Adrenal gland (tissue), 12 donors: Measurements from ENCODE around the gene SLC7A14. TPM values are rescaled to one million over a fixed set of nuclear protein-coding genes. Genes with fewer than 3 reads are reported as not detected.

Source experiments
- DNase-seq, 7 donors: peaks; one replicate each; pipeline ENCODE4 v3.0.0-alpha.2; 2019 to 2020
- H3K27ac ChIP-seq, 5 donors: fragments of 200-600 bp; sonication (generic) in 4 of 5; 1 replicate in 3 of 5; 2 replicates in 2 of 5; pipeline versions ENCODE4 v1.5.1 to v1.8.0; 2016 to 2020; ENCODE audit warnings: mild to moderate bottlenecking in 1 of 5
- H3K27me3 ChIP-seq: fragments of 200-600 bp; 2 replicates; pipeline ENCODE4 v1.8.0; 2021
- H3K36me3 ChIP-seq, 2 donors: fragments of 200-600 bp; replicated peaks in 1 of 2; 1 replicate in 1 of 2; 2 replicates in 1 of 2; pipeline versions ENCODE4 v1.5.1 to v1.8.0; 2018 to 2022
- H3K4me1 ChIP-seq, 2 donors: fragments of 200-600 bp; replicated peaks in 1 of 2; 1 replicate in 1 of 2; 2 replicates in 1 of 2; pipeline versions ENCODE4 v1.5.1 to v1.8.0; 2018 to 2021
- H3K4me3 ChIP-seq, 4 donors: fragments of 200-600 bp; sonication (generic) in 3 of 4; one replicate each; pipeline ENCODE4 v1.5.1; 2016 to 2018
- H3K9me3 ChIP-seq, 3 donors: fragments of 200-600 bp; sonication (generic) in 1 of 3; replicated peaks in 1 of 3; 1 replicate in 2 of 3; 2 replicates in 1 of 3; pipeline versions ENCODE4 v1.5.1 to v1.8.0; 2016 to 2021
- CTCF ChIP-seq, 6 experiments: fragments of 450-650 bp in 4 of 6; fragments of 200-600 bp in 2 of 6; sonication (generic) in 1 of 6; IDR thresholded peaks; 1 replicate in 5 of 6; 2 replicates in 1 of 6; pipeline versions ENCODE4 v1.5.1 to v1.8.0; 2016 to 2021; ENCODE audit warnings: antibody characterized with exemption in 6 of 6, mild to moderate bottlenecking in 2 of 6, moderate library complexity in 1 of 6
- POLR2A ChIP-seq, 2 donors: fragments of 450-650 bp; IDR thresholded peaks; one replicate each; pipeline ENCODE4 v1.6.1; 2017; ENCODE audit warnings: antibody characterized with exemption in 2 of 2, mild to moderate bottlenecking in 2 of 2, moderate library complexity in 1 of 2
- WGBS, 4 donors: extraction: QIAGEN DNeasy Blood & Tissue Kit in 2 of 4; methylation state at CpG; one replicate each; pipeline versions ENCODE4 v1.1.5 to v1.1.7; 2013 to 2017; 5-methylcytosine and 5-hydroxymethylcytosine counted together
- intact Hi-C, 2 donors: fragments of 100-400 bp; cut with DNase I; formaldehyde crosslinking; loops; one replicate each; pipeline versions ENCODE4 v1.14.1 to v1.15.0; 2022 to 2023
- polyA plus RNA-seq, 3 donors: library from polyadenylated mRNA; stranded (reverse); fragments of 200-250 nt in 2 of 3; fragments of 350-450 nt in 1 of 3; fragmentation: Illumina TruSeq in 1 of 3; extraction: RNeasy Lipid Tissue Mini Kit (QIAGEN cat#74804) in 1 of 3; gene quantifications; one replicate each; pipeline ENCODE4 v1.2.3, GENCODE V29; 2013 to 2014
- total RNA-seq, 9 donors: library from RNA; depleted of rRNA in 4 of 9; stranded (reverse); fragments of >200 nt in 4 of 9; fragments of 120-200 nt in 1 of 9; fragmentation: NEBNext Ultra II Directional in 1 of 9; extraction: Animal tissue kit (Norgen Biotek cat#: 25700) in 1 of 9; gene quantifications; one replicate each; pipeline versions ENCODE4 v1.1.0 to v1.2.4, GENCODE V29; 2013 to 2023
- donor health status: healthy with polysubstance abuse.
- donor health status: Bipolar disorder and iron deficiency.
- donor health status: DM: yes; HTN: yes; CAD: no.
- donor health status: DM: no; HTN: no; CAD: no.
- donor health status: DM: no; HTN: no; CAD: no.
- donor health status: DM: yes; HTN: yes; CAD: no.

Gene SLC7A14
- total and polyA plus RNA-seq, 12 donors, result 0.03 to 3.8 (median 0.48) TPM; not detected in 1

- TF ChIP-seq CTCF (IDR thresholded peaks at IDR 0.05) (no peak), POLR2A (IDR thresholded peaks at IDR 0.05) (no peak)
- no peaks in the 10 kb centered on the region for H3K36me3 ChIP-seq
- peak overlapping the region in 3 of 5 donors; percentile 7 to 75 (median 24) for H3K27ac ChIP-seq
- no peak overlapping the region for H3K4me3 ChIP-seq
- H3K4me1 ChIP-seq, result peaks cover 0 to 11% of the 10 kb centered on the region in 2 donors
- DNase-seq, result peak in 6 of 7 donors; percentile 47 to 66 (median 60)
- H3K27me3 ChIP-seq, result peaks cover 9% of the 10 kb centered on the region
- H3K9me3 ChIP-seq, result no peaks in the 10 kb centered on the region
- WGBS, 4 donors, result 27 to 42% (median 37%) methylated on average over 2 of the region's 2 CpGs
- intact Hi-C loops, result no loop called here
Measured at GRCh38 chr3:170493712-170494182, 92.1 kb downstream of the SLC7A14 start.

GRCh38 chr3:170491901-170492300 lies 94.0 kb downstream of the SLC7A14 start:
- Histone ChIP-seq H3K27me3 (peaks cover 4% of the 10 kb centered on the region), H3K4me1 (peaks cover 0 to 11% of the 10 kb centered on the region in 2 donors), H3K27ac (no peak overlapping the region), H3K4me3 (no peak overlapping the region), H3K9me3 (no peaks in the 10 kb centered on the region), H3K36me3 (no peaks in the 10 kb centered on the region)
- no peak for DNase-seq
- WGBS, 4 donors, result 78 to 92% (median 91%) methylated on average over 3 of the region's 3 CpGs
- TF ChIP-seq CTCF (IDR thresholded peaks at IDR 0.05) (no peak), POLR2A (IDR thresholded peaks at IDR 0.05) (no peak)
- intact Hi-C loops, result no loop called here

- DNase-seq, result no peak
- H3K27me3 ChIP-seq, result no peaks in the 10 kb centered on the region
- 90 to 96% (median 92%) methylated on average over 2 of the region's 2 CpGs for WGBS, 4 donors
- peaks cover 0 to 11% of the 10 kb centered on the region in 2 donors for H3K4me1 ChIP-seq
- no peak for TF ChIP-seq POLR2A (IDR thresholded peaks at IDR 0.05)
- TF ChIP-seq CTCF (IDR thresholded peaks at IDR 0.05), result no peak
- intact Hi-C loops, result no loop called here
- no peak overlapping the region for H3K4me3 ChIP-seq
- no peaks in the 10 kb centered on the region for H3K36me3 ChIP-seq
- H3K9me3 ChIP-seq, result no peaks in the 10 kb centered on the region
- no peak overlapping the region for H3K27ac ChIP-seq
Measured at GRCh38 chr3:170490828-170491560, 94.9 kb downstream of the SLC7A14 start.

- DNase-seq, result no peak
- Histone ChIP-seq H3K4me3 (no peak overlapping the region), H3K4me1 (peaks cover 0 to 6% of the 10 kb centered on the region in 2 donors), H3K27ac (no peak overlapping the region), H3K9me3 (no peaks in the 10 kb centered on the region), H3K27me3 (no peaks in the 10 kb centered on the region), H3K36me3 (no peaks in the 10 kb centered on the region)
- intact Hi-C loops, result no loop called here
- 55 to 66% (median 57%) methylated on average over 4 of the region's 4 CpGs for WGBS, 4 donors
- TF ChIP-seq CTCF (IDR thresholded peaks at IDR 0.05) (no peak), POLR2A (IDR thresholded peaks at IDR 0.05) (no peak)
Measured at GRCh38 chr3:170488802-170489201, 97.1 kb downstream of the SLC7A14 start.
